GM11168 (cell line): ENCODE measurements around the gene XPOT.

Source experiments
- in situ Hi-C: fragments of 300-500 bp; cut with MboI; formaldehyde crosslinking; loops from one replicate; pipeline ENCODE4 v1.12.0; 2022; ENCODE audit warnings: low sequenced_read_pairs; ENCODE audit not compliant: unreplicated experiment

XPOT gene

GRCh38 chr12:64412459-64412858 is 8.3 kb downstream of the XPOT start:
- in situ Hi-C loops = no loop called here

- in situ Hi-C loops = no loop called here
Measured at GRCh38 chr12:64413884-64414283, 9.7 kb downstream of the XPOT start.

- in situ Hi-C loops = no loop called here
Measured at GRCh38 chr12:64418209-64418608, 14.0 kb downstream of the XPOT start.

GRCh38 chr12:64419696-64420095 is 15.5 kb downstream of the XPOT start:
- in situ Hi-C loops = no loop called here

GRCh38 chr12:64427988-64428387 is 23.8 kb downstream of the XPOT start:
- in situ Hi-C loops = no loop called here

GRCh38 chr12:64428956-64429355 is 24.8 kb downstream of the XPOT start:
- in situ Hi-C loops = no loop called here

- in situ Hi-C loops = no loop called here
Measured at GRCh38 chr12:64430886-64431285, 26.7 kb downstream of the XPOT start.

GRCh38 chr12:64431791-64432190 is 27.6 kb downstream of the XPOT start:
- in situ Hi-C loops = no loop called here

- in situ Hi-C loops = no loop called here
Measured at GRCh38 chr12:64433915-64434314, 29.7 kb downstream of the XPOT start.

GRCh38 chr12:64440100-64440499 is 35.9 kb downstream of the XPOT start:
- in situ Hi-C loops = no loop called here

- in situ Hi-C loops = no loop called here
Measured at GRCh38 chr12:64445490-64445889, 41.3 kb downstream of the XPOT start.

GRCh38 chr12:64446295-64446694 is 42.1 kb downstream of the XPOT start:
- in situ Hi-C loops = no loop called here

- in situ Hi-C loops = no loop called here
Measured at GRCh38 chr12:64450057-64450640, 46.0 kb downstream of the XPOT start.

- in situ Hi-C loops = no loop called here
Measured at GRCh38 chr12:64450711-64451486, 46.7 kb downstream of the XPOT start.

GRCh38 chr12:64451687-64452558 is 47.7 kb downstream of the XPOT start, which contains the start of gene TBK1:
TBK1 (plus strand) TSS chr12:64452120; CDS start chr12:64455871, 3,751 bp downstream.
- in situ Hi-C loops = no loop called here

- in situ Hi-C loops = no loop called here
Measured at GRCh38 chr12:64452559-64453329, 48.6 kb downstream of the XPOT start.

GRCh38 chr12:64455506-64455905 is 51.3 kb downstream of the XPOT start:
- in situ Hi-C loops = no loop called here

GRCh38 chr12:64456119-64456518 is 51.9 kb downstream of the XPOT start:
- in situ Hi-C loops = no loop called here

- in situ Hi-C loops = no loop called here
Measured at GRCh38 chr12:64457032-64457431, 52.8 kb downstream of the XPOT start.

GRCh38 chr12:64457466-64457865 is 53.3 kb downstream of the XPOT start:
- in situ Hi-C loops = no loop called here
